A673 (cell line): Measurements from ENCODE around the gene ZNF213. TPM values are rescaled to one million over a fixed set of nuclear protein-coding genes. Genes with fewer than 3 reads are reported as not detected.

Experiments used
- BruUV-seq: library from RNA; stranded (reverse); fragments of 400-500 nt; replicated peaks from 2 replicates; lab custom pipeline; 2021; lab: Mats Ljungman, UMichigan
- CTCF ChIA-PET: fragments of 300-600 bp; sonication (Branson Sonifier 250); formaldehyde crosslinking; loops from one replicate; lab custom pipeline; 2022; ENCODE audit warnings: antibody characterized with exemption; lab: Charles Lee
- POLR2A ChIA-PET: fragments of 300-600 bp; sonication (Branson Sonifier 250); formaldehyde crosslinking; loops from one replicate; lab custom pipeline; 2022; ENCODE audit warnings: antibody characterized with exemption; ENCODE audit not compliant: low non-redundant PET; lab: Charles Lee
- DNase-seq: peaks from one replicate; pipeline ENCODE4 v3.0.0-alpha.2; 2015; ENCODE audit warnings: low spot score
- H3K27ac ChIP-seq: fragments of 200-600 bp; sonication (generic); 2 replicates; pipeline ENCODE4 v1.5.1; 2016; ENCODE audit warnings: mixed run types, low read depth, mild to moderate bottlenecking, mixed read lengths, antibody characterized with exemption, low read length; ENCODE audit not compliant: poor library complexity, severe bottlenecking
- H3K27me3 ChIP-seq: fragments of 200-600 bp; sonication (generic); replicated peaks from 2 replicates; pipeline ENCODE4 v1.6.1; 2017; ENCODE audit warnings: mixed run types, low read depth, mild to moderate bottlenecking, mixed read lengths, antibody characterized with exemption, low read length; ENCODE audit not compliant: insufficient read depth, poor library complexity
- H3K36me3 ChIP-seq: fragments of 200-600 bp; sonication (generic); 2 replicates; pipeline ENCODE4 v1.6.1; 2016; ENCODE audit warnings: mixed run types, mild to moderate bottlenecking, mixed read lengths, antibody characterized with exemption, low read length; ENCODE audit not compliant: insufficient read depth, poor library complexity, severe bottlenecking
- H3K4me1 ChIP-seq: fragments of 200-600 bp; sonication (generic); 2 replicates; pipeline ENCODE4 v1.6.1; 2017; ENCODE audit warnings: mixed run types, mild to moderate bottlenecking, mixed read lengths, antibody characterized with exemption, low read length; ENCODE audit not compliant: insufficient read depth, poor library complexity, severe bottlenecking
- H3K4me3 ChIP-seq: fragments of 200-600 bp; sonication (generic); 2 replicates; pipeline ENCODE4 v1.5.1; 2016; ENCODE audit warnings: low read depth, mixed run types, mild to moderate bottlenecking, mixed read lengths, low read length; ENCODE audit not compliant: poor library complexity, severe bottlenecking
- H3K9me3 ChIP-seq: fragments of 200-600 bp; sonication (generic); 2 replicates; pipeline ENCODE4 v1.6.1; 2016; ENCODE audit warnings: mixed run types, low read depth, mild to moderate bottlenecking, mixed read lengths, antibody characterized with exemption, low read length; ENCODE audit not compliant: poor library complexity, severe bottlenecking
- EZH2 ChIP-seq: fragments of 200-600 bp; sonication (generic); IDR thresholded peaks from 2 replicates; pipeline ENCODE4 v1.6.1; 2017; ENCODE audit warnings: borderline replicate concordance, low read depth, mild to moderate bottlenecking, mixed read lengths, antibody characterized with exemption, low read length; ENCODE audit not compliant: poor library complexity, severe bottlenecking
- intact Hi-C: fragments of 100-400 bp; cut with micrococcal nuclease; formaldehyde crosslinking; loops from one replicate; pipeline ENCODE4 v1.10.0; 2022; ENCODE audit not compliant: unreplicated experiment
- total RNA-seq: library from RNA; stranded (reverse); gene quantifications from 2 replicates; pipeline ENCODE4 v1.2.3, GENCODE V29; 2021
- TF ChIP-seq, protein P1 (sequence below): fragments of 300-800, 200-600 bp; sonication (generic); conservative IDR thresholded peaks from 2 replicates; pipeline ENCODE4 v1.5.1; 2017; ENCODE audit warnings: low read depth, mild to moderate bottlenecking, antibody characterized with exemption, low read length, moderate library complexity, mixed read lengths

The ZNF213 gene
- total RNA-seq, 1 experiment from 2014 or later, result 16.0 TPM

DNA sequence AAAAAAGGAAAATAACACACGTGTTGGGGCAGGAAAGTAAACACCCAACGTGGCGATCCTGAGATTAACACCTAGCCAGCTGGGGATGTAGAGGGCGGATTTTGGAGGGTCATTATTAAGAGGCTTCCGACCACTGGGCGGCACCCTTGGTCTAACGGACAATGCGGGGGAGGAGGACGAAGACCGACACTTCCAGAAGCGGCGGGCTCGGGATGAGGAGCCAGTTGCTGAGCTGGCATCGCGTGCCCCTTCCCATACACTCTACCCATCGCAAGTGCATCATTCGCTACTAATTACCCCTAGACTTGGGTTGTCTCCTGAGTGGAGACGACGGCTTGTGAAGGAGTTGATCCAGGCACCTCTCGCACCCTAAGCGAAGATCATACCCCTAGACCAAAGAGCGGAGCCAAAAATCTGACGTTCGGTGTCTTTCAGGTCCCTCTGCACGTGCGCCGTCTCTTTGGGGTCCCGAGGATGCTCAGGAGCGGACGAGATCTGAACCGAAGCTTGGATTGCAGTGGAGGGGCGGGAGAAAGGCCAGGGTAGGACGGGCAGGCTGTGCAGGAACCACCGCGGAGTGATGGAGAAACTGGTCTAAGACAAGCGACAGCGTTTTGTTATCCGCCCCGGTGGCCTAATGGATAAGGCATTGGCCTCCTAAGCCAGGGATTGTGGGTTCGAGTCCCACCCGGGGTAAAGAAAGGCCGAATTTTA is 17.6 kb downstream of the ZNF213 start:
- peak; percentile 96 for DNase-seq
- intact Hi-C loops, result loop anchor here (10.0 kb wide), 1 partner anchor 98 kb away; no protein-coding TSS in a partner anchor

DNA sequence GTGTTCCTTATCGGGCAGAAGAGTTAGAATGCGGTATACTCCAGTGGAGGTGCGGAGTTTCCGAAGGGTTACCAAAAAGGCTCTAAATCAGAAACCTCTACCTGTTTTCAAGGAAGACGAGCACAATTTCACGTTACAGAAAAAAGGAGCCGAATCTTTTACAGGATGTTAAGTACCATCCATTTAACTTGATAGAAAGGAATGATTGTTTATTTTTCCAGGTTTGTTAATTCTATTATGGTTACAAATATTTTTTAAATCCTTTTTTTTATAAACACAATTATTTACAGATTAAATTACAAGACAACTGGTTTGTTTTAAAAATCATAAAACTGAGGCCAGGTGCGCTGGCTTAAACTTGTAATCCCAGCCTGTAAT is 18.2 kb downstream of the ZNF213 start:
- Histone ChIP-seq H3K27me3 (no peaks in the 10 kb centered on the region), H3K4me3 (peak overlapping the region; percentile 63)
- intact Hi-C loops, result loop anchor here (10.0 kb wide), 1 partner anchor 98 kb away; no protein-coding TSS in a partner anchor

More for the DNA sequence above, 17.6 kb downstream of the ZNF213 start:
- H3K9me3 ChIP-seq, result no peaks in the 10 kb centered on the region
- no peak overlapping the region for H3K27ac ChIP-seq
- BruUV-seq, result no TSS peak
- ChIA-PET POLR2A (no interaction called here), CTCF (no interaction called here)
- H3K4me3 ChIP-seq, result peak overlapping the region; percentile 63
- H3K36me3 ChIP-seq, result no peaks in the 10 kb centered on the region
- TF ChIP-seq, protein P1, sequence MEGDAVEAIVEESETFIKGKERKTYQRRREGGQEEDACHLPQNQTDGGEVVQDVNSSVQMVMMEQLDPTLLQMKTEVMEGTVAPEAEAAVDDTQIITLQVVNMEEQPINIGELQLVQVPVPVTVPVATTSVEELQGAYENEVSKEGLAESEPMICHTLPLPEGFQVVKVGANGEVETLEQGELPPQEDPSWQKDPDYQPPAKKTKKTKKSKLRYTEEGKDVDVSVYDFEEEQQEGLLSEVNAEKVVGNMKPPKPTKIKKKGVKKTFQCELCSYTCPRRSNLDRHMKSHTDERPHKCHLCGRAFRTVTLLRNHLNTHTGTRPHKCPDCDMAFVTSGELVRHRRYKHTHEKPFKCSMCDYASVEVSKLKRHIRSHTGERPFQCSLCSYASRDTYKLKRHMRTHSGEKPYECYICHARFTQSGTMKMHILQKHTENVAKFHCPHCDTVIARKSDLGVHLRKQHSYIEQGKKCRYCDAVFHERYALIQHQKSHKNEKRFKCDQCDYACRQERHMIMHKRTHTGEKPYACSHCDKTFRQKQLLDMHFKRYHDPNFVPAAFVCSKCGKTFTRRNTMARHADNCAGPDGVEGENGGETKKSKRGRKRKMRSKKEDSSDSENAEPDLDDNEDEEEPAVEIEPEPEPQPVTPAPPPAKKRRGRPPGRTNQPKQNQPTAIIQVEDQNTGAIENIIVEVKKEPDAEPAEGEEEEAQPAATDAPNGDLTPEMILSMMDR, result peak; percentile 48
- TF ChIP-seq EZH2, result no peak
- no peaks in the 10 kb centered on the region for H3K27me3 ChIP-seq
- H3K4me1 ChIP-seq, result no peaks in the 10 kb centered on the region

DNA sequence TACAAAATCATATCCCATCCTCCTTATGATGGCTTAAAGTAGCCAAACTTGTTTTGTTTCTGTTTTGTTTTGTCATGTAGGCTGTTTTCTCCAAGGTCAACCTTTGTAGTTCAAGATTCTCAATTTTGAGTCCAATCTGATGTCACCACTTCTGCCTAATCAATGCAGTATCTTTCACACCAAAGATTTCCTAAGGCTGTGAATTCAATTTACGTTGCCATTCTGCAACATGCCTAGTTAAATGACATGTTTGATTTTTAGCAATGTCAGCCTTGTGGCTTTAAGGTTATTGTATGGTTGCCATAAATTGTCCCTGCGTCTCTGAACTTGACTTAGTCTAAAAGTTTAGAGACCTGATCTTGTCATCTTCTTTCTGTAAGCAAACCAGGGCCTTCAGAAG is 20.4 kb downstream of the ZNF213 start:
- ChIA-PET POLR2A (no interaction called here), CTCF (no interaction called here)
- Histone ChIP-seq H3K27me3 (no peaks in the 10 kb centered on the region), H3K4me3 (no peak overlapping the region), H3K36me3 (no peaks in the 10 kb centered on the region), H3K4me1 (no peaks in the 10 kb centered on the region), H3K9me3 (no peaks in the 10 kb centered on the region), H3K27ac (no peak overlapping the region)
- DNase-seq, result no peak
- intact Hi-C loops, result loop anchor here (10.0 kb wide), 1 partner anchor 100 kb away; no protein-coding TSS in a partner anchor
- TF ChIP-seq EZH2, result no peak
- TF ChIP-seq, protein P1, result no peak
- no TSS peak for BruUV-seq

More for the DNA sequence above, 18.2 kb downstream of the ZNF213 start:
- no peaks in the 10 kb centered on the region for H3K36me3 ChIP-seq
- TF ChIP-seq, protein P1, result no peak
- no peak for TF ChIP-seq EZH2
- no TSS peak for BruUV-seq
- no peak for DNase-seq
- no peaks in the 10 kb centered on the region for H3K4me1 ChIP-seq
- no peak overlapping the region for H3K27ac ChIP-seq
- CTCF ChIA-PET, result no interaction called here
- POLR2A ChIA-PET, result no interaction called here
- no peaks in the 10 kb centered on the region for H3K9me3 ChIP-seq
